C4-2B (cell line): Measurements from ENCODE around the gene TBX21.

Source experiments
- CTCF ChIP-seq: fragments of 450-650 bp; conservative IDR thresholded peaks from 2 replicates; pipeline ENCODE4 v1.5.1; 2017; ENCODE audit warnings: mild to moderate bottlenecking
- ZFX ChIP-seq: fragments of 450-650 bp; IDR thresholded peaks from 2 replicates; pipeline ENCODE4 v1.6.1; 2017

DNA sequence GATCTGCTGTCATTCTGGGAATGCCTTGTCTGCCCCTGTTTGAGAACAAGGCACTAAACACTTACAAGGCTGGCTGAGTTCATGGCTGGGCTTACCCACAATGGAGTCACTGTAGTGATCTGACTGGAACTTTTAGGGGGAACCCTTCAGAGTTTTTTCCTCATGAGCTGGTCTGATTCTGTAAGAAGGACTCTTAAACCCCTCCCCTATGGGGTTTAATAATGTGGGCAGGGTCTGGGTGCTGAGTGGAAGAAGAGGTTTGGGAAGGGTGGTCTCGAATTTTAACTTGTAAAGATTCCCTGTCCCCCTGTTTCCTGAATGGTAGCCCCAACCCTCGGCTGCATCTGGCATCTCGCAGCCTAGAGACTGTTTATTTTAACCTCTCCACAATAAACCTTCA, 58.0 kb downstream of the TBX21 start:
- no peak for TF ChIP-seq CTCF
- TF ChIP-seq ZFX = no peak
